ENCODE data around the gene SALL2.
"Not testable (repeated sequence)": the region's sequence is repeated elsewhere in the genome, so short reads cannot be mapped to it uniquely, and the experiment has no call there.

SALL2 gene

DNA sequence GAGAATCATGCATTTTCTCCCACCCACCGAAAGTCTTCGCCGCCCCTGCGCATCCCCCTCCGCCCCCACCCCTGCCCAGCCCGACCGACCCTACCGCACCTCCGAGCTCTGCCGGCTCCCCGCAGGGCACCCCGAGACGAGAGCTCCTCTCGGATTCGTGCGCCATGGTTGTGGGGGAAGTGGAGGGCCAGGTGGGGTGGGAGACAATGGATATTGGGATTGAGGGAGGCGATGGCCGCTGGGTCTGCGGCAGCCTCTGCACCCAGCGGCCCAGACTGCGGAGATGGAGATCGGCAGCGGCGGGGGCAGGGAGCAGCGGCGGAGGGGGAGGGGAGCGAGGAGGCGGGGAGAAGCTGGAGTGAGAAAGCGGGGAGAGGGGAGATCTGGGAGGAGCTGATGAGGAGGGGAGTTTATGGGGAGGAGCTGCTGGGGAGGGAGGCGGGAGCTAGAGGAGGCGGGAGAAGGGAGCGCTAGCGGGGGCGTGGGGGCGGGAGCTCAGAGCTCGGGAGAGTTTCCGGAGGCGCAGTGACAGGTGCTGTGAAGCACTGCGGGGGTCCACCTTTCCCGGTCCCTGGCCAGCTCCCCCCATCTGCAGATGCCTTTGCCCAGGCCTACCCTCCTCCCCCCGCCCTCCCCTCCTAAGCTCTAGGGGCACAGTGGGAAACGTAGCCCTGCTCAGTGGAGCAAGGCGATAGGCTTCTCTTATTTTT is at the start of gene SALL2:
TSS of gene SALL2 (minus strand) at position 385 of the 710 bp plus-strand sequence. CDS start at position 166, 219 bp downstream.
- DNase-seq (ENCODE audit: low spot score), result peak; percentile 68

DNA sequence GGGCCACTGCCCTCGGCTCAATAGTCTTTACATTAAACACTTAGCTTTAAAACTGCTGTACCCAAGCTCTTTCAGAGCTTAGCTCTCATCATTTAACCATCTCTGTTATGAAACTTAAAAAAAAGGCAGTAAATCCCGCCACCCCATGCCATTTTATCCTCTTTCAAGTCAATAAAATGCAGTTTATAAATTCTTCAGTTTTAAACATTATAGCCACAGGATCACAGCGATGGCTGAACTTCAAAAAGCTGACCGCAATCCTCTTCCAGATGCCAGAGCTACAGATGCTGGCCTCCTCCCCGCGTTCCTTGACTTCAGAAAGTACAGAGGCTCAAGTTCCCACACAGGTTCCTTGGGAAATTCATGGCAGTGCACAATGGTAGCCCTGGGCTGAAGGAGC is 49.5 kb upstream of the SALL2 start:
- DNase-seq (ENCODE audit: low spot score), result no peak

GRCh38 chr14:21572604-21573003 is 46.5 kb upstream of the SALL2 start:
- DNase-seq (ENCODE audit: low spot score), result no peak

DNA sequence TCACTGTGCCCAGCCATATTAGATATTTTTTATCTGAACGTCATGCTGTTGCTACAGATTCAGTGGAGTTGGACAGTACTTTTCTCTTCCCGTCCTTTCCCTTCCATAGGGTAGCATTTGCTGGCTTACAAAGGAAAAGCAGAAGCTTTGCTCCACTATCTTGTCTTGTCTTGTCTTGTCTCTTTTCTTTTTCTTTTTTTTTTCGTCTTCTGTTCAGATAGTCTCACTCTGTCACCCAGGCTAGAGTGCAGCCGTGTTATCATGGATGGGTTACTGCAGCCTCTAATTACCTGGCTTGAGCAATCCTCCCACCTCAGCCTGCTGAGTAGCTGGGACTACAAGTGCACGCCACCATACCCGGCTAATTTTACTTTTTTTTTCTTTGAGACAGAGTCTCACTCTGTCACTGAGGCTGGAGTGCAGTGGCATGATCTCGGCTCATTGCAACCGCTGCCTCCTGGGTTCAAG is 32.6 kb upstream of the SALL2 start:
- no peak for DNase-seq (ENCODE audit: low spot score)

DNA sequence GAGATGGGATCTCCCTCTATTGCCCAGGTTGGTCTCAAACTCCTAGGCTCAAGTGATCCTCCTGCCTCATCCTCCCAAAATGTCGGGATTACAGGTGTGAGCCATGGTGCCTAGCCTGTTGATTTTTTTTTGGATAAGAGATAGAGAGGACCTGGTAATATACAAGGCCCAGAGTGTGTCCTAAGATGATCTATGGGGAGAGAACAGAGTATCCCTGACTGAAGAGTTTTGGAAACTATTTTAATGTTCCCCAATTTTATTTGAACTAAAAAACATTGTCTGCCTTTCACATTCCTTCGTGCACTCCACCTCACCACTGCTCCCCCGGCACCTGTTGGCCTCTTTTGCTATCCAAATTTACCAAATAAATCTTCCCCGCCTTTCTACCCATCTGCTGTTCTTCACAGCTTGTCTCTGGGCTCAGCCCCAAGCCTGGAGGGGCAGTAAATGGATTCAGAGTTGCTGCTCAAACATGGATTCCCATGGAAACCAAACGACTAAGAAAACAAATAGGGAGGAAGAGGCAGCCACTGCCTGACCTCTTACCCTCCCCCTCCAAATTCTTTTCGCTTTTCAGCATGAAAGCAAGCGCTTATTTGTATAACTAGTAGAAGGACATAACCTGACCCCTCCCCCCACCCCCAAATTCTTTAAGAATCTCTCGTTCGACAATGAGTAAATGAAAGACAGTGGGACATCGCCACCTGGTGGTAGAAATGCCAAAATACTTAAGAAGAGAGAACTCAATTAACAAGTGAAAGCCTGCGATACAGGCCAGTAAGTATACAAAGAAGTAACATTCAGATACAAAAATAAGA is 31.1 kb upstream of the SALL2 start:
- DNase-seq (ENCODE audit: low spot score), result peak; percentile 74

GRCh38 chr14:21556378-21557083 is 30.4 kb upstream of the SALL2 start:
- no peak for DNase-seq (ENCODE audit: low spot score)

DNA sequence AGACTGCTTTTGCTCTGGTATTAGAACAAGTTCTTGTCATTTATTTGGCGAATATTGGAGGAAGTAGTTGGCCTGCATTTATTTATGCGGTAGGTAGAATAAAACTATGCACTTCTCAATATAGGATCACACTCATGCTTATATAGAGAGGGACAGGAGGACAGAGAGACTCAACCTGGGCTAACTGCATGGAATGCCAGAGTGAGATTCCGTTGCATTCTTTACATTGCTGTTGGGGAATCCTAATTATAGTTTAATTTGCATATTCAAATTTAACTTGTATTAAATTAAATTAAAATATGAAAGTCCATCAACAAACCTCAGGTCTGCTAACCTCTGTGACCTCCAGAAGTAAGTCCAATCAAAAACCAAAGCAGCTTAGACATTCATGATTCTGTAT is 27.1 kb upstream of the SALL2 start:
- no peak for DNase-seq (ENCODE audit: low spot score)

DNA sequence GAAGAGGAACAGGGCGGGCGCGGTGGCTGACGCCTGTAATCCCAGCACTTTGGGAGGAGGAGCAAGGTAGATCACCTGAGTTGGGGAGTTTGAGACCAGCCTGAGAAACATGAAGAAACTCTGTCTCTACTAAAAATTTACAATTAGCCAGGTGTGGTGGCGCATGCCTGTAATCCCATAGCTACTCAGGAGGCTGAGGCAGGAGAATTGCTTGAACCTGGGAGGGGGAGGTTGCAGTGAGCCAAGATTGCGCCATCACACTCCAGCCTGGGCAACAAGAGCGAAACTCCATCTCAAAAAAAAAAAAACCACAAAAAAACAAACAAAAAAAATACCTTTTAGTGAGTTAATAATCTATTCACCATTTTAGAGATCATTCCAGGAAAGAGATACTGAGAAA is 18.4 kb upstream of the SALL2 start:
- not testable (repeated sequence) for DNase-seq (ENCODE audit: low spot score)

GRCh38 chr14:21543963-21544362 is 17.8 kb upstream of the SALL2 start:
- DNase-seq (ENCODE audit: low spot score), result no peak

DNA sequence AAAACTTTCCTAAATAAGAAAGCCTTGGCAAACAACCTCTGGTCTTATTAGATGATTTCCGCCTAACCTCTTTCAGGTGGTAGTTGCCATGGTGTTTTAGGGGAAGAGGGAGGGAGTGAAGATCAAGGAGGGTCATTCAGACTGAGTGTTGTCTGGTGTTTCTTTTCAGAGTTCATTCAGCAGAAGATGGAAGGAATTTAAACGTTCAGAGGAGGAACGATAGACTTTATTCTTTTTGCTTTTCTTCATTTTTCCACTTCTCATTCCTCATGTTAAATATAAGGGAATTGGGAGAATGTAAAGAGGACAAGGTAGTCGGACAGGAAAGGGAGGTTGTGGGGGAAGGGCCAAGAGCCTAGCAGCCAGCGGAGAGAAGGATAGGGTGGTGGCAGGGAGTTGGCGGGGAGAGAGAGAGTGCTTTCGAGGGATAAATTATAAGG is 17.4 kb upstream of the SALL2 start:
- no peak for DNase-seq (ENCODE audit: low spot score)

- DNase-seq (ENCODE audit: low spot score), result no peak
Observed at GRCh38 chr14:21541413-21542074, 15.4 kb upstream of the SALL2 start.

GRCh38 chr14:21539189-21539940 is 13.2 kb upstream of the SALL2 start:
- no peak for DNase-seq (ENCODE audit: low spot score)

DNA sequence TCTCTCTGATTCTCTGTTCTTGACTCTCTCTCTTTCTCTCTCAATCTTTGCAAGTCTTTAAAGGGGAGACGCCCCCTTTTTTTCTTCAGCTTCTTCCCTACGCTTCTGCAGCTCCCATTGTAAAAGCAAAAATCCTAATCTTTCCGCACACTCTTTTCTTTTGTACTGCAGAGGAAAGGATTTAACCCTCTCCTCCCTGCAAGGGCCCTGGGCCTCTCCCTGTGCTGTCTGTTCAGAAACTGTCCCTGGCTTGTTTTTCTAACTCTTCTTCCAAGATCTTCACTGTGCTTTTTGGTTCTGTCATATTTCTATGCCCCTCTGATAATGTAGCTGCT is 10.9 kb upstream of the SALL2 start:
- DNase-seq (ENCODE audit: low spot score), result no peak

DNA sequence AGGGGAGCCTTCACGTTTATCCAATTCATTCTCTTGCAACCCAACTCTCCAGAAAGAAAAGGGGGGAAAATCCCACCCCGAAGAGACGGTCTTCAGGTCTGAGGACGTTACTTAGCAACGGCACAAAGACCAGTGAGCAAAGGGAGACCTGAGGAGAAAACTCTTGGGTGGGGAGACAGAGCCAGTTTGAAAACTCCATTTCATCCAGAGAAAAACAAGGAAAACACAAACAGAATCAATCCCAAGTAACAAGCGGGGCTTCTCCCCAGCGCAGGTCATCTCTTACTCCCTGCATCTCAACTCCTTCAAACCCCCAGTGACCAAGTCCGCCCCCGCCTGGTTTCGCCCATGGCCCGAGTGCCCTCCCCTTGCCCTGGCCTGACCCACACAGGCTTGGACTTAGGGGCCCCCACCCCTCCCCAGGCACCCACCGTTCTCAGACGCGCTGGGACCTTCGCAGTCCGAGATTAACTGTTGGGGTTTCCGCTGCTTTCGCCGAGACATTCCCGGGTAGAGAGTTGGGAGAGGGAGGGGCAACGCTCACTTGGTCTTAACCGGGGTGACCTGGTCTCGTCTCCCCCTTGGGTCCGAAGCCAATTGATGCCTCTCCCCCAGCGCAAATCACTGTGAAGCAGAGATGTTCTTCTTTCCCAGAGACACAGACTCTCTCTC is 10.4 kb upstream of the SALL2 start:
- no peak for DNase-seq (ENCODE audit: low spot score)

DNA sequence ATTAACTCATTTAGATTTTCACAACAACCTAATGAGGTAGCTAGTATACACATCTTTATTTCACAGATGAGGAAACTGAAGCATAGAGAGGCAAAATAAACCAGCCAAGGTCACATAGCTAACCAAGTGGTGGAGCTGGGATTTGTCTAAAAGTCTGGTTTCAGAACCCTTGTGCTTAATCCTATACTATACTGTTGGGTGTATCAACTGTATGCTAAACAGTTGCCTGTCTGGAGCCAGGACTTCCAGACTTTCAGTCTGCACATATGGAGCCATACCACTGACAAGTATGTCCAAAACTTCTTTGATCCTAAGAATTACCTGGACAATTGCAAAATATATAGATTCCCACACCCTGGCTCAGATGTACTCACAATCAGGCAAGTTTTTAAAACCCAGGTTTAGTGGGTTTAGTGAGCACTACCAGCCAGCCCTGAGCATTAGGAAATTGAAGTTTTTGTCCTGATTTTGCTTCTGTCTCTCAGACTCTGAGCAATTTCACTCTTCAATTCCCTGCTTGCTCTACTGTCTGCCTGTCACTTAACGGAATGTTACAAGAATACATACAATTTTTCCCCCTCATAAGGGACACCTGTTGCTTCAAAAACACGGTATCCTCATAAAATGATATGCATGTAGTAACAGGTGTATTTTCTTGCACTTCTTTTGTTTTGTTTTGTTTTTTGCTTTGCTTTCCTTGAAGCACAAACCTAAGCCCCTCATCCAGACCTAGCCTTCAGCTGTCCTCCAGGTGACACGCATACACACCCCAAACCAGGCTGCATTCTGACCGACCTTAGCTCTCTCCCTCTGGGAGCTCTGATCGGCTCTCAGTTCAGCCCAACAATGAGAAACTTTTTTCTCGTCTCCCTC is 9.6 kb upstream of the SALL2 start:
- DNase-seq (ENCODE audit: low spot score), result no peak

DNA sequence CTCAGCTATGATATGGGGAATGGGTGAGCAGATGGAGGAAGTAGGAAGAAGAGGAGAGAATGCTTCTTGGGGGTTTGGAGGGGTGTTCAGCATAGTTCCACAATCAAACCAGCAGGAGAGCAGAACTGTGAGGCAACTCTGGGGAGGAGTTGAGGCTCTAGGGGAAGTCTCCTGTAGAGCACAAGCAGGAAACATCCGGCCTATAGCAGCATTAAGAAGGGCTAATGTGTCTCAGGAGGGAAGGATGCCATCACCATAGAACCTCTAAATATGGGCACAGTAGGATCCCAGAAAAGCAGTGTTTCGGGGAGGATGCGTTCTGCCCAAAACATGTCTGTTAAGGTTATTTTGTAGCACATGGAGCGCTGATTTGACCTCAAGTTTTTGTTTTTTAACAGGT is 8.4 kb upstream of the SALL2 start:
- no peak for DNase-seq (ENCODE audit: low spot score)

DNA sequence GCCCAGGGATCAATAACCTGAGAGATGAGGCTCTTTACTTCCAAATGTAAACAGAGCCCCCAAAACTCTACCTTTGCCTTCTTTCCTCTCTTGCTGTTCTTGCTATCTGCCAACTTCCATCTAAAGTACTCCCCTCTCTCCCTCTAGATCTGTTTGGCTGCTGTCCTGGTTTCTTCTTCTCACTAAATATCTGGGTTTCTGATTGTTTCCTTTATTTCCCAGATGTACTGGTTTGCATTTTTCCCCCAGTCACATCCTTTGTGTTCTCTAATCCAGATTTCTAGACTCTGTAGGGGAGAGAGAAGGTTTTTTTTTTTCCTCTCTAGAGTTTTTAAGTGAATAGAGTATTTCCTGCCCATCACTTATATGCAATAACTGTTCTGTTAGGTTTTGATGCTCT is 7.1 kb upstream of the SALL2 start:
- no peak for DNase-seq (ENCODE audit: low spot score)

DNA sequence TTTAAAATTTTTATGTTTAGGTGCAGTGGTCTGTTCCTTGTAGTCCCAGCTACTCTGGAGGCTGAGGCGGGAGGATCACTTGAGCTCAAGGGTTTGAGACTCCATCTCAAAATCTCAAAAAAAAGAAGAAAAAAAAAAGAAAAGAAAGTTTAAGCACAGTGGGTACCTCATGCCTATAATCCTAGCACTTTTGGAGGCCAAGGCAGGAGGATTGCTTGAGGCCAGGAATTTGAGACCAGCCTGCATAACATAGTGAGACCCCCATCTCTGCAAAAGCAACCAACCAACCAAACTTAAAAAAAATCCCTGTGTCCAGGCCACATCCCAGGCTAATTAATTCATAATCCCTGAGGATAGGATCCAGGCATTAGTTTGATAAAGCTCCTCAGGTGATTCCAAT is 3.4 kb upstream of the SALL2 start:
- DNase-seq (ENCODE audit: low spot score), result no peak

DNA sequence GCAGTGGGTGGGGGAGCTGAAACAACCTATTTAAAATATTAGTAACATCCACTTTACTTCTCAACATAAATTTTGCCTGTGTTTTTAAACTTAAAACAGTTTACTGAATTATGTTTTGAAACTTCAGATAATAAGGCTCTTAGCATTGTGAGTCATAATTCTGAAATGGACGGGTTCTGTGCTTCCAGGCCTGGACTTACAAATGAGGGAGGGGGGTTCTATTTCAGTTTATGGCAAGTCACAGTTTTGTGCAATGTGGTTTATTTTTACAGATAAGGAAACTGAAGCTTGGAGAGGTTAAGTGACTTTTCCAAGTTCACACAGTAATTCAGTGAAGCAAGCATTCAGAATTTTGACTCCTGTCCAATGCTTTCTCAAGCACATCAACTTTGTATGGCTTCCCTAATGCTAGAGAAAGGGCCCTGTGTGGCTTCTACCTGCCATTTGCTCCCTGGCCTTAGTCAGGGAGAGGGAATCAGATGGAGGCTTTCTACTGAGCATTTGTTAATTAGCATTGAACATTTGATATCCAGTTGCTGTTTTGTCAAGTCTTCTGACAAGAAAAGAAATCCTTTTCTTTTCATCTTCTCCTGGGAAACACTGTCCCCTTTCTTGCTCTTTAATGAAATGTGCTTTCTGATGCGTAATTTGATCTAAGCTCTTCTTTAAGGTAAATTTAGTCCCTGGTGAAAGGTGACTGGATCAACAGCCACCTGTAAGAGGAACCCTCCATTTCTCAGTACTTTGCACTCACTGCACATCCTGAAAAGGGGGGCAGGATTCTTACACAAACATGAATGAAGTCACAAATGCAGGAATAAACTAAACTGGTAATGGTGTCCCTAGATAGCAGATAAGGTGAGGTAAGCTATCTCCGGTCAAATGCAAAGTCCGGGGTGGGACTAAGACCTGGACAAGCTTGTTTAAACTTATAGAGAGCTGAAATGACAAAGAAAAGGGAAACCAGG is 2.5 kb upstream of the SALL2 start:
- DNase-seq (ENCODE audit: low spot score), result no peak
